H1 (cell line): ENCODE data around the gene NPHP4. TPM values are rescaled to one million over a fixed set of nuclear protein-coding genes. Genes with fewer than 3 reads are reported as not detected.

Experiments used
- CTCF ChIA-PET: fragments of 300-600 bp; sonication (Branson Sonifier 250); formaldehyde crosslinking; loops from one replicate; lab custom pipeline; 2021; ENCODE audit not compliant: partially characterized antibody; lab: Charles Lee
- POLR2A ChIA-PET: fragments of 300-600 bp; sonication (Branson Sonifier 250); formaldehyde crosslinking; loops from one replicate; lab custom pipeline; 2021; ENCODE audit warnings: inconsistent platforms; ENCODE audit not compliant: partially characterized antibody; lab: Charles Lee
- DNase-seq, 2 experiments: peaks; one replicate each; pipeline versions ENCODE4 v3.0.0 to v3.0.0-alpha.2; 2010 to 2022; ENCODE audit warnings: low spot score in 2 of 2, low read depth in 1 of 2, mixed read lengths in 1 of 2
- FAIRE-seq: peaks from 2 replicates; lab custom pipeline; 2011; peaks lifted over from hg19 to GRCh38; lab: Jason Lieb, UNC
- H2AFZ ChIP-seq: 2 replicates; pipeline ENCODE4 v1.8.1; 2012; ENCODE audit warnings: low read length, inconsistent platforms
- H2AK5ac ChIP-seq: 2 replicates; pipeline ENCODE4 v1.6.1; 2013; ENCODE audit warnings: low read depth, low read length
- H2BK120ac ChIP-seq: replicated peaks from 2 replicates; pipeline ENCODE3; 2013; ENCODE audit warnings: low read depth, low read length, inconsistent platforms
- H2BK12ac ChIP-seq: 2 replicates; pipeline ENCODE4 v1.6.1; 2013; ENCODE audit warnings: low read depth, low read length
- H2BK15ac ChIP-seq: 2 replicates; pipeline ENCODE4 v1.6.1; 2013; ENCODE audit warnings: low read length
- H2BK20ac ChIP-seq: 2 replicates; pipeline ENCODE4 v1.6.1; 2013; ENCODE audit warnings: low read length
- H2BK5ac ChIP-seq: 2 replicates; pipeline ENCODE4 v1.6.1; 2013; ENCODE audit warnings: low read depth, low read length
- H3K14ac ChIP-seq: 2 replicates; pipeline ENCODE4 v1.6.1; 2013; ENCODE audit warnings: inconsistent platforms; ENCODE audit not compliant: insufficient read length
- H3K18ac ChIP-seq: 2 replicates; pipeline ENCODE4 v1.6.1; 2013; ENCODE audit warnings: low read length; ENCODE audit errors: extremely low read depth
- H3K23ac ChIP-seq: 2 replicates; pipeline ENCODE4 v1.6.1; 2013; ENCODE audit warnings: inconsistent platforms; ENCODE audit not compliant: insufficient read length
- H3K23me2 ChIP-seq: 2 replicates; pipeline ENCODE4 v1.6.1; 2013; ENCODE audit warnings: low read depth, low read length
- H3K27ac ChIP-seq: 2 replicates; pipeline ENCODE4 v1.6.1; 2011; ENCODE audit warnings: low read depth, low read length, inconsistent platforms
- H3K27me3 ChIP-seq, 4 experiments: replicated peaks in 1 of 4; 1 replicate in 1 of 4; 2 replicates in 3 of 4; pipeline versions ENCODE4 v1.6.1 to v1.8.1; 2011 to 2013; ENCODE audit warnings: low read length in 3 of 4, mild to moderate bottlenecking in 3 of 4, inconsistent platforms in 2 of 4, mixed read lengths in 2 of 4, moderate library complexity in 1 of 4; ENCODE audit not compliant: control insufficient read depth in 3 of 4, insufficient read depth in 3 of 4; ENCODE audit errors: extremely low read depth in 1 of 4
- H3K36me3 ChIP-seq, 4 experiments: 2 replicates each; pipeline versions ENCODE4 v1.6.1 to v1.8.1; 2011 to 2013; ENCODE audit warnings: mild to moderate bottlenecking in 4 of 4, low read length in 3 of 4, moderate library complexity in 2 of 4, control low read depth in 1 of 4, inconsistent platforms in 1 of 4; ENCODE audit not compliant: insufficient read depth in 4 of 4, control insufficient read depth in 2 of 4
- H3K4ac ChIP-seq: replicated peaks from 2 replicates; pipeline ENCODE3; 2013; ENCODE audit warnings: low read length, low read depth, mixed read lengths, inconsistent platforms; ENCODE audit not compliant: insufficient read length
- H3K4me1 ChIP-seq, 4 experiments: replicated peaks in 1 of 4; 1 replicate in 1 of 4; 2 replicates in 3 of 4; pipeline versions ENCODE4 v1.6.1 to v1.8.1; 2011 to 2013; ENCODE audit warnings: low read length in 3 of 4, inconsistent platforms in 2 of 4, mixed read lengths in 1 of 4; ENCODE audit not compliant: insufficient read depth in 4 of 4, control insufficient read depth in 3 of 4
- H3K4me2 ChIP-seq, 2 experiments: 2 replicates each; pipeline versions ENCODE4 v1.6.1 to v1.8.1; 2011 to 2013; ENCODE audit warnings: low read depth in 2 of 2, low read length in 2 of 2, control low read depth in 1 of 2, inconsistent platforms in 1 of 2, mild to moderate bottlenecking in 1 of 2; ENCODE audit not compliant: insufficient read depth in 1 of 2
- H3K4me3 ChIP-seq, 4 experiments: fragments of 200-600, 300-600 bp in 1 of 4; sonication (generic), shearing (Covaris generic), sonication (Bioruptor Twin) in 1 of 4; 2 replicates each; pipeline versions ENCODE4 v1.5.1 to v1.8.1; 2011 to 2016; ENCODE audit warnings: low read length in 4 of 4, low read depth in 3 of 4, control low read depth in 2 of 4, inconsistent platforms in 2 of 4, mild to moderate bottlenecking in 2 of 4, mixed read lengths in 1 of 4, moderate library complexity in 1 of 4; ENCODE audit not compliant: insufficient read depth in 2 of 4; ENCODE audit errors: extremely low read depth in 1 of 4
- H3K56ac ChIP-seq: replicated peaks from 2 replicates; pipeline ENCODE3; 2013; ENCODE audit warnings: low read depth, mild to moderate bottlenecking, mixed read lengths, low read length, inconsistent platforms; ENCODE audit not compliant: insufficient read length
- H3K79me1 ChIP-seq: 2 replicates; pipeline ENCODE4 v1.6.1; 2013; ENCODE audit warnings: low read depth, low read length, control low read depth
- H3K79me2 ChIP-seq, 2 experiments: 2 replicates each; pipeline versions ENCODE4 v1.6.1 to v1.8.1; 2012 to 2013; ENCODE audit warnings: low read length in 2 of 2, mild to moderate bottlenecking in 2 of 2, inconsistent platforms in 1 of 2; ENCODE audit not compliant: insufficient read depth in 2 of 2, control insufficient read depth in 1 of 2
- H3K9ac ChIP-seq, 4 experiments: replicated peaks in 1 of 4; 1 replicate in 1 of 4; 2 replicates in 3 of 4; pipeline versions ENCODE4 v1.6.1 to v1.8.1; 2011 to 2013; ENCODE audit warnings: low read depth in 3 of 4, low read length in 3 of 4, control low read depth in 2 of 4, mild to moderate bottlenecking in 2 of 4, moderate library complexity in 2 of 4, inconsistent platforms in 1 of 4; ENCODE audit errors: extremely low read depth in 1 of 4
- H3K9me3 ChIP-seq, 2 experiments: 2 replicates each; pipeline versions ENCODE4 v1.6.1 to v1.8.1; 2012 to 2013; ENCODE audit warnings: mild to moderate bottlenecking in 2 of 2, moderate library complexity in 2 of 2, control low read depth in 1 of 2, inconsistent platforms in 1 of 2, low read depth in 1 of 2, low read length in 1 of 2, mixed read lengths in 1 of 2; ENCODE audit not compliant: insufficient read depth in 2 of 2
- H4K20me1 ChIP-seq, 2 experiments: replicated peaks in 1 of 2; 2 replicates each; pipeline versions ENCODE3 to v1.8.1; 2011 to 2013; ENCODE audit warnings: inconsistent platforms in 2 of 2, low read length in 2 of 2, mild to moderate bottlenecking in 1 of 2; ENCODE audit not compliant: insufficient read depth in 2 of 2, control insufficient read depth in 1 of 2
- H4K5ac ChIP-seq: 2 replicates; pipeline ENCODE4 v1.6.1; 2013; ENCODE audit warnings: low read length, low read depth, mixed read lengths, inconsistent platforms; ENCODE audit not compliant: insufficient read length
- H4K8ac ChIP-seq: 2 replicates; pipeline ENCODE4 v1.8.0; 2013; ENCODE audit warnings: mild to moderate bottlenecking, moderate library complexity, low read length, inconsistent platforms; ENCODE audit not compliant: insufficient read depth; ENCODE audit errors: extremely low read depth
- H4K91ac ChIP-seq: replicated peaks from 2 replicates; pipeline ENCODE3; 2013; ENCODE audit warnings: low read length, mixed read lengths, inconsistent platforms; ENCODE audit not compliant: insufficient read length
- BRCA1 ChIP-seq: IDR thresholded peaks from 2 replicates; pipeline ENCODE4 v1.6.1; 2012; ENCODE audit warnings: low read depth, low read length, improper control_type of control experiment
- EGR1 ChIP-seq: IDR thresholded peaks from 2 replicates; pipeline ENCODE4 v1.6.1; 2011; ENCODE audit warnings: low read depth, low read length, borderline replicate concordance
- EP300 ChIP-seq, 2 experiments: IDR thresholded peaks; 1 replicate in 1 of 2; 2 replicates in 1 of 2; pipeline ENCODE4 v1.6.1; 2011 to 2012; ENCODE audit warnings: low read depth in 2 of 2, low read length in 2 of 2, mild to moderate bottlenecking in 2 of 2, borderline replicate concordance in 1 of 2, inconsistent platforms in 1 of 2, moderate library complexity in 1 of 2
- EZH2 ChIP-seq: fragments of 200-600 bp; sonication (generic); IDR thresholded peaks from 2 replicates; pipeline ENCODE4 v1.7.1; 2012; ENCODE audit warnings: low read depth, mild to moderate bottlenecking, moderate library complexity, low read length, inconsistent platforms; ENCODE audit not compliant: severe bottlenecking
- KDM4A ChIP-seq: IDR thresholded peaks from one replicate; pipeline ENCODE4 v1.7.1; 2012; ENCODE audit warnings: low read depth, mild to moderate bottlenecking, moderate library complexity, low read length, inconsistent platforms; ENCODE audit not compliant: severe bottlenecking
- KDM5A ChIP-seq: fragments of 200-600 bp; IDR thresholded peaks from 2 replicates; pipeline ENCODE4 v1.7.1; 2012; ENCODE audit warnings: mild to moderate bottlenecking, low read length, inconsistent platforms, mixed read lengths
- MAFK ChIP-seq: IDR thresholded peaks from 2 replicates; pipeline ENCODE4 v1.6.1; 2012; ENCODE audit warnings: low read depth, mild to moderate bottlenecking, improper control_type of control experiment, low read length
- PHF8 ChIP-seq: fragments of 200-600 bp; sonication (generic); conservative IDR thresholded peaks from 2 replicates; pipeline ENCODE4 v1.7.1; 2012; ENCODE audit warnings: low read depth, mild to moderate bottlenecking, inconsistent platforms, low read length, moderate library complexity
- RBBP5 ChIP-seq: IDR thresholded peaks from 2 replicates; pipeline ENCODE4 v1.7.1; 2012; ENCODE audit warnings: low read depth, mild to moderate bottlenecking, inconsistent platforms, low read length, moderate library complexity, borderline replicate concordance
- TCF12 ChIP-seq: IDR thresholded peaks from 2 replicates; pipeline ENCODE4 v1.6.1; 2011; ENCODE audit warnings: low read depth, mild to moderate bottlenecking, low read length
- WGBS, 2 experiments: shearing (Covaris generic) in 1 of 2; methylation state at CpG; one replicate each; pipeline versions ENCODE4 v1.1.6 to v1.1.7; 2013 to 2015; ENCODE audit warnings: low lambda C conversion rate in 2 of 2, mixed read lengths in 2 of 2, inconsistent platforms in 1 of 2, low coverage in 1 of 2, missing lambda C conversion rate in 1 of 2; ENCODE audit not compliant: insufficient replicate concordance in 2 of 2, insufficient coverage in 1 of 2, insufficient read length in 1 of 2; ENCODE audit errors: extremely low coverage in 1 of 2, missing lambda C conversion rate in 1 of 2; 5-methylcytosine and 5-hydroxymethylcytosine counted together
- polyA plus RNA-seq, 7 experiments: library from polyadenylated mRNA; depleted of rRNA in 3 of 7; stranded (reverse) in 5 of 7; unstranded in 2 of 7; fragments of >200 nt in 5 of 7; fragments of 200-250 nt in 2 of 7; gene quantifications; 1 replicate in 5 of 7; 2 replicates in 1 of 7; 4 replicates in 1 of 7; pipeline versions ENCODE4 v1.2.1 to v1.2.3, GENCODE V29; 2011 to 2013; ENCODE audit warnings: missing spikeins in 2 of 7, mixed read lengths in 2 of 7
- total RNA-seq: library from RNA; stranded (reverse); fragmentation: NEBNext Ultra II Directional; extraction: Animal tissue kit (Norgen Biotek cat#: 25700); gene quantifications from 2 replicates; pipeline ENCODE4 v1.2.1, GENCODE V29; 2021
- TF ChIP-seq, protein P1 (sequence below): IDR thresholded peaks from 2 replicates; pipeline ENCODE4 v1.6.1; 2011; ENCODE audit warnings: low read depth, mild to moderate bottlenecking, low read length; ENCODE audit not compliant: insufficient read depth

Gene NPHP4
- total and polyA plus RNA-seq, 2 of the 8 experiments (the other 6 are each of a cell fraction or from before 2014, with no cell fraction given), result 5.8 to 14.0 TPM

DNA sequence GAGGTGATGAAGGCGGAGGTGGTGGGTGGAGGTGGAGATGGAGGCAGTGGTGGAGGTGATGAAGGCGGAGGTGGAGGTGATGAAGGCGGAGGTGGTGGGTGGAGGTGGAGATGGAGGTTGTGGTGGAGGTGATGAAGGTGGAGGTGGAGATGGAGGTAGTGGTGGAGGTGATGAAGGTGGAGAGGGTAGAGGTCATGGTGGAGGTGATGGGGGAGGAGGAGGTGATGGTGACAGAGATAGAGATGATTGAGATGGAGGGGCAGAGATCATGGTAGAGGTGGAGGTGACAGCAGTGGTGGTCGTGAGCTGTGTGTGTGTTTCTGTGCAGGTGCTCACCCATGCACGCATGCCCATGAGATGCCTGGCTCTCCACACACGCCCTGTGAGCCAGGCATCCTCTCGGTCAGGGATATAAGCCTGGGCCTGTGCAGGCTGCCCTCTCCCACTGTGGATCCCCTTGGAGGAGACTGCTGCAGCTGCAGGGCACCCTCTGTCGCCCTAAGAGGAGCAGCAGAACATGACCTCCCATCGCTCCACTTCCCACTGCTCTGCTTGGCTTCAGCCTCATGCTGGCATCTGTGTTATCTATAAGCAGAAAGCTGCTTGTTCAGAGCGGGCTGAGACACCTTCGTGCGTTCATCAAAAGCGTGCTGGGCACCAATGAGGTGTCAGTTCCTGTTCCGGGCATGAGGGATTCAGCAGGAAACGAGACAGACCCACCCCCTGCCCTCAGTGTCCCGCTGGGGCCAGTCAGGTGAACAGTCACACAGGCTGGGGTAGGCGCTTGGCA lies 20.5 kb upstream of the NPHP4 start:
- no peak overlapping the region for H3K4me3 ChIP-seq
- H3K27ac ChIP-seq, result no peak overlapping the region
- H4K20me1 ChIP-seq, result peaks cover 0 to 5% of the 10 kb centered on the region in 2 experiments
- no peaks in the 10 kb centered on the region for H3K36me3 ChIP-seq
- H3K9me3 ChIP-seq, result no peaks in the 10 kb centered on the region
- no peaks in the 10 kb centered on the region for H3K79me2 ChIP-seq
- 89% methylated on average over 16 of the region's 17 CpGs; no CpG with 5 or more reads in 1 of the 2 experiments for WGBS, 2 experiments
- ChIA-PET CTCF (interaction anchor here (1.3 to 2.2 kb wide), 2 partner anchors 13 to 22 kb away, joined by 5 to 11 read pairs; no protein-coding TSS in a partner anchor), POLR2A (no interaction called here)
- H2AFZ ChIP-seq, result no peak overlapping the region
- no peak overlapping the region for H3K23ac ChIP-seq
- H3K23me2 ChIP-seq, result peaks cover 4% of the 10 kb centered on the region; the same call in 1 of the 2 replicates
- H4K91ac ChIP-seq, result peak overlapping the region; percentile 54
- H3K4ac ChIP-seq, result no peak overlapping the region
- TF ChIP-seq EP300 (IDR thresholded peaks at IDR 0.05; ENCODE audit: borderline replicate concordance in 1 of 2, low read depth in 2 of 2, low read length in 2 of 2) (no peak), RBBP5 (no peak), PHF8 (no peak), KDM5A (no peak), TCF12 (no peak), EGR1 (no peak), BRCA1 (no peak), MAFK (no peak), KDM4A (no peak), EZH2 (no peak)
- TF ChIP-seq, protein P1, sequence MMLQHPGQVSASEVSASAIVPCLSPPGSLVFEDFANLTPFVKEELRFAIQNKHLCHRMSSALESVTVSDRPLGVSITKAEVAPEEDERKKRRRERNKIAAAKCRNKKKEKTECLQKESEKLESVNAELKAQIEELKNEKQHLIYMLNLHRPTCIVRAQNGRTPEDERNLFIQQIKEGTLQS, result no peak
- H3K4me2 ChIP-seq, result no peak overlapping the region
- FAIRE-seq (no peak), DNase-seq (no peak)
- H2BK120ac ChIP-seq, result no peak overlapping the region
- H2BK5ac ChIP-seq, result no peak overlapping the region
- H3K9ac ChIP-seq, result no peak overlapping the region
- no peak overlapping the region for H2AK5ac ChIP-seq
- H3K18ac ChIP-seq, result no peak overlapping the region
- H3K4me1 ChIP-seq, result no peaks in the 10 kb centered on the region
- H2BK12ac ChIP-seq, result no peak overlapping the region
- H2BK20ac ChIP-seq, result no peak overlapping the region
- H3K14ac ChIP-seq, result no peak overlapping the region
- H4K8ac ChIP-seq, result no peak overlapping the region
- no peaks in the 10 kb centered on the region for H3K79me1 ChIP-seq
- H4K5ac ChIP-seq, result no peak overlapping the region
- H2BK15ac ChIP-seq, result no peak overlapping the region
- no peak overlapping the region for H3K56ac ChIP-seq
- H3K27me3 ChIP-seq, result no peaks in the 10 kb centered on the region
